ENCODE measurements around the gene TBC1D22A. TPM values are rescaled to one million over a fixed set of nuclear protein-coding genes. Genes with fewer than 3 reads are reported as not detected.

TBC1D22A gene
- total RNA-seq, 1 donor from 2014 or later = 24.2 TPM

GRCh38 chr22:46746620-46747019 is 15.8 kb upstream of the TBC1D22A start:
- H3K27me3 Mint-ChIP-seq (ENCODE audit: low read depth, unreplicated experiment) = peaks cover 22% of the 10 kb centered on the region
- H2AFZ ChIP-seq (ENCODE audit: low read depth, low read length) = no peak overlapping the region

GRCh38 chr22:46747646-46748045 is 14.8 kb upstream of the TBC1D22A start:
- Mint-ChIP-seq H3K36me3 (ENCODE audit: low read depth, unreplicated experiment) (no peaks in the 10 kb centered on the region), H3K4me1 (ENCODE audit: low read depth, unreplicated experiment) (peaks cover 13% of the 10 kb centered on the region), H3K9me3 (ENCODE audit: unreplicated experiment) (peaks cover 3% of the 10 kb centered on the region), H3K27ac (ENCODE audit: unreplicated experiment) (peak overlapping the region; percentile 26), H3K27me3 (ENCODE audit: low read depth, unreplicated experiment) (peaks cover 22% of the 10 kb centered on the region), H3K4me3 (ENCODE audit: unreplicated experiment) (no peak overlapping the region)
- Histone ChIP-seq H3K27ac (ENCODE audit: low read depth, low read length) (no peak overlapping the region), H3K4me1 (ENCODE audit: insufficient read depth, low read length) (peaks cover 21% of the 10 kb centered on the region), H3K79me2 (ENCODE audit: insufficient read depth, low read length) (no peaks in the 10 kb centered on the region), H3K4me2 (ENCODE audit: low read length) (no peak overlapping the region), H2AFZ (ENCODE audit: low read depth, low read length) (no peak overlapping the region), H3K9me3 (ENCODE audit: insufficient read depth, low read depth, low read length) (no peaks in the 10 kb centered on the region), H3K4me3 (ENCODE audit: insufficient read depth, low read depth, low read length) (no peak overlapping the region), H3K27me3 (ENCODE audit: insufficient read depth, low read length) (no peaks in the 10 kb centered on the region), H3K9ac (ENCODE audit: low read length) (no peak overlapping the region), H4K20me1 (ENCODE audit: insufficient read depth, low read length) (no peaks in the 10 kb centered on the region), H3K36me3 (ENCODE audit: insufficient read depth, low read length) (no peaks in the 10 kb centered on the region)
- DNase-seq (ENCODE audit: low read depth) (no peak), FAIRE-seq (no peak)
- TF ChIP-seq EZH2 (IDR thresholded peaks at IDR 0.05; ENCODE audit: insufficient read depth, low read length) = no peak

More at GRCh38 chr22:46746620-46747019, 15.8 kb upstream of the TBC1D22A start:
- Histone ChIP-seq H3K9ac (ENCODE audit: low read length) (no peak overlapping the region), H3K27me3 (ENCODE audit: insufficient read depth, low read length) (no peaks in the 10 kb centered on the region), H3K79me2 (ENCODE audit: insufficient read depth, low read length) (no peaks in the 10 kb centered on the region), H3K9me3 (ENCODE audit: insufficient read depth, low read depth, low read length) (no peaks in the 10 kb centered on the region), H3K36me3 (ENCODE audit: insufficient read depth, low read length) (no peaks in the 10 kb centered on the region), H3K4me1 (ENCODE audit: insufficient read depth, low read length) (peaks cover 21% of the 10 kb centered on the region), H3K27ac (ENCODE audit: low read depth, low read length) (no peak overlapping the region), H4K20me1 (ENCODE audit: insufficient read depth, low read length) (no peaks in the 10 kb centered on the region), H3K4me2 (ENCODE audit: low read length) (no peak overlapping the region), H3K4me3 (ENCODE audit: insufficient read depth, low read depth, low read length) (no peak overlapping the region)
- Mint-ChIP-seq H3K4me3 (ENCODE audit: unreplicated experiment) (no peak overlapping the region), H3K36me3 (ENCODE audit: low read depth, unreplicated experiment) (no peaks in the 10 kb centered on the region), H3K4me1 (ENCODE audit: low read depth, unreplicated experiment) (peaks cover 13% of the 10 kb centered on the region), H3K27ac (ENCODE audit: unreplicated experiment) (no peak overlapping the region), H3K9me3 (ENCODE audit: unreplicated experiment) (peaks cover 3% of the 10 kb centered on the region)
- no peak for TF ChIP-seq CTCF (IDR thresholded peaks at IDR 0.05; ENCODE audit: insufficient read depth, low read depth, low read length)
- no peak for DNase-seq (ENCODE audit: low read depth)
- FAIRE-seq = no peak

GRCh38 chr22:46748206-46748907 is 14.1 kb upstream of the TBC1D22A start:
- H3K36me3 ChIP-seq (ENCODE audit: insufficient read depth, low read length) = no peaks in the 10 kb centered on the region
- TF ChIP-seq CTCF (IDR thresholded peaks at IDR 0.05; ENCODE audit: insufficient read depth, low read depth, low read length) (no peak), EZH2 (IDR thresholded peaks at IDR 0.05; ENCODE audit: insufficient read depth, low read length) (no peak)
- Mint-ChIP-seq H3K4me3 (ENCODE audit: unreplicated experiment) (no peak overlapping the region), H3K9me3 (ENCODE audit: unreplicated experiment) (peaks cover 3% of the 10 kb centered on the region), H3K4me1 (ENCODE audit: low read depth, unreplicated experiment) (peaks cover 13% of the 10 kb centered on the region), H3K27me3 (ENCODE audit: low read depth, unreplicated experiment) (peaks cover 22% of the 10 kb centered on the region), H3K27ac (ENCODE audit: unreplicated experiment) (no peak overlapping the region), H3K36me3 (ENCODE audit: low read depth, unreplicated experiment) (no peaks in the 10 kb centered on the region)
- H3K27me3 ChIP-seq (ENCODE audit: insufficient read depth, low read length) = no peaks in the 10 kb centered on the region
- FAIRE-seq (no peak), DNase-seq (ENCODE audit: low read depth) (no peak)
- no peaks in the 10 kb centered on the region for H3K9me3 ChIP-seq (ENCODE audit: insufficient read depth, low read depth, low read length)
- H3K4me3 ChIP-seq (ENCODE audit: insufficient read depth, low read depth, low read length) = no peak overlapping the region
- no peak overlapping the region for H3K27ac ChIP-seq (ENCODE audit: low read depth, low read length)
- no peaks in the 10 kb centered on the region for H4K20me1 ChIP-seq (ENCODE audit: insufficient read depth, low read length)
- H3K79me2 ChIP-seq (ENCODE audit: insufficient read depth, low read length) = no peaks in the 10 kb centered on the region
- no peak overlapping the region for H3K9ac ChIP-seq (ENCODE audit: low read length)
- no peak overlapping the region for H2AFZ ChIP-seq (ENCODE audit: low read depth, low read length)
- no peak overlapping the region for H3K4me2 ChIP-seq (ENCODE audit: low read length)
- peaks cover 25% of the 10 kb centered on the region for H3K4me1 ChIP-seq (ENCODE audit: insufficient read depth, low read length)

Measured in astrocyte (in vitro differentiated cells and primary cell).